Measurements from ENCODE around the gene GTF2A1L.

Gene GTF2A1L

DNA sequence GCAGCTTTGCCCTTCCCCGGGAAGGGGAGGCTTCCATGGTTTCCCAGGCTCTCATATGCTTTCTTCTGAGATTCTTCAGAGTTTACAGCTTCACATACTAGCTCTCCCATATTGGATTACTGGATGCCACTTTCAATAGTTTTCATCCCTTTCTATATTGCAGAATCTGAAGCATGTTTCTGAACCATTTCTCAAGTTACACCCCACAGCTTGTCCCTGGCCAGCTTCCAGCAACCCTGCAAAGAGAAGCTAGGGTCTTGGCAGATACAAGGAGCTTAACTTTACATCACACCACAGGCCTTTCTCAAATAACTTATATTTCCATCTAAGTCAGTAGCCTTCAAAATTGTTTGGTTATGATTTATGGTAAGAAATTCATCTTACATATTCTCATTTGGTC lies 98.3 kb downstream of the GTF2A1L start:
- DNase-seq (ENCODE audit: low read depth): peak; percentile 19
- TF ChIP-seq, protein P1, sequence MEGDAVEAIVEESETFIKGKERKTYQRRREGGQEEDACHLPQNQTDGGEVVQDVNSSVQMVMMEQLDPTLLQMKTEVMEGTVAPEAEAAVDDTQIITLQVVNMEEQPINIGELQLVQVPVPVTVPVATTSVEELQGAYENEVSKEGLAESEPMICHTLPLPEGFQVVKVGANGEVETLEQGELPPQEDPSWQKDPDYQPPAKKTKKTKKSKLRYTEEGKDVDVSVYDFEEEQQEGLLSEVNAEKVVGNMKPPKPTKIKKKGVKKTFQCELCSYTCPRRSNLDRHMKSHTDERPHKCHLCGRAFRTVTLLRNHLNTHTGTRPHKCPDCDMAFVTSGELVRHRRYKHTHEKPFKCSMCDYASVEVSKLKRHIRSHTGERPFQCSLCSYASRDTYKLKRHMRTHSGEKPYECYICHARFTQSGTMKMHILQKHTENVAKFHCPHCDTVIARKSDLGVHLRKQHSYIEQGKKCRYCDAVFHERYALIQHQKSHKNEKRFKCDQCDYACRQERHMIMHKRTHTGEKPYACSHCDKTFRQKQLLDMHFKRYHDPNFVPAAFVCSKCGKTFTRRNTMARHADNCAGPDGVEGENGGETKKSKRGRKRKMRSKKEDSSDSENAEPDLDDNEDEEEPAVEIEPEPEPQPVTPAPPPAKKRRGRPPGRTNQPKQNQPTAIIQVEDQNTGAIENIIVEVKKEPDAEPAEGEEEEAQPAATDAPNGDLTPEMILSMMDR (conservative IDR thresholded peaks at IDR 0.05; ENCODE audit: control insufficient read depth, insufficient read depth, low read depth, low read length): no peak
- no peak overlapping the region for H3K4me3 ChIP-seq (ENCODE audit: control insufficient read depth, low read depth, low read length)

DNA sequence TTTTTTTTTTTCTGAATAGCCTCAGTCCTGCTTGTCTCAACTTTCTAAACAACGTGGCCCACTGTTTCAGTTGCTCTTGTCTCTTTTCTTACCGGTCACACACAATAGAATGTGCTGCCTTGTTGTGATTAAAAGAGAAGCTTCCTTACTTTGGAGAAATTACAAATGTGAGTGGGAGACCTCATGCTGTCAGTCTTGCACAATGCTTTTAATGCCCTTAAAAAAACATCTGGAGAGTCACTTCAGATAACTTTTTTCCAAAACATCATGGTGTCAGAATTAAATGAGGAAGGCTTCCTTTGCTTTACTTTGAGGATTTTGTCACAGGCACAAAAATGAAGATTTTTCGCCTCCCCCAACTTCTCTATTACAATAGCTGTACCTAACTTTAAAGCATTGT lies 100.2 kb downstream of the GTF2A1L start:
- no peak overlapping the region for H3K4me3 ChIP-seq (ENCODE audit: control insufficient read depth, low read depth, low read length)
- peak; percentile 29 for DNase-seq (ENCODE audit: low read depth)
- TF ChIP-seq, protein P1 (conservative IDR thresholded peaks at IDR 0.05; ENCODE audit: control insufficient read depth, insufficient read depth, low read depth, low read length): no peak

DNA sequence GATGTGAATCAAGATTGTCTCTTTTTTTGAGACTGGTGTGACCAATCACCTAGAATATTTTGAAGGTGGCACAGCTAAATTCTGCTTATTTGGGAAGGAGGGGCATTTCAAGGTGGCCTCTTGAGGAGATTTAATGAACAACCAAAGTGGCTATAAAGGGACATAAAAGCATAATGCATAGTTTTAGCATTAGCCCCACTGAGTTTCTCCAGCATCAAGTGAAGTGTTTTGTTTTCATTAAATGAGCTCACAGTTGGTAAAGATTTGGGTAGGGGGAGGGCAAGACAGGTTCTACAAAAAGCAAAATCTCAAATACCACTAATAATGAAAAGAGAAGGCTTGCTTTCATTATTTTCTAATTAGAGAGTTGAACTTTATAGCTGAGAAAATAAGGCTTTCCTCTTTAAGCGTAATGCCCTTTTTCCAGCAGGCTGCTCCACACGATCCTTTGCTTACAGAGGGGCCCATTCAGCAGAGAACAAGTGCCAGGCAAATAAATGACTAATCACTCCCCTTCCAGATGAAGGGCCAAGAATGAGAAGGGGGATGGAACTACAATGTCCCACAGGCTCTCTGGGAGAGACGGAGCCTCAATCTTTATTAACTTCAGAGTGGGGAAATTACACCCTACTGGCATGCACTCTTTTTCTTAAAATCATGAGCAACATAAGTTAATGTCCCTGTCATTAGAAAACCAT lies 102.0 kb downstream of the GTF2A1L start:
- DNase-seq (ENCODE audit: low read depth): no peak
- TF ChIP-seq, protein P1 (conservative IDR thresholded peaks at IDR 0.05; ENCODE audit: control insufficient read depth, insufficient read depth, low read depth, low read length): no peak
- H3K4me3 ChIP-seq (ENCODE audit: control insufficient read depth, low read depth, low read length): no peak overlapping the region

DNA sequence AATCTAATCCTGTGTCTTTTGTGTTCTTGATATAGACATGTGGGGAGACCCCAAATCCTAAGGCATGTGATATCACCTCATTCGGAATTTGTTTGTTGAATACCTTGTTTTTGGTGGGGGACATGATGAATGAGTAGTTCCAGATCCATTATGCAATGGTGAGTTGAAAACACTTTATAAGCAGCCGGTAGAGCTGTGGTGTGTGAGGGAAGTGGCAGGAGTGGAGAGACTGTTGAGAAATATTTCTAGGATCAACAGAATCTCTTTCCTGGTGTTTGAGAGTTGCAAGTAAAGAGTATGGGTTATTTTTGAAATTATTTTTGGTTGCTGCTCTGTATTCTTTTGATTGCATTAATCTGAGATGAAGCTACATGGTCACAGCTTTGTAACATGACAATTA lies 103.5 kb downstream of the GTF2A1L start:
- no peak for DNase-seq (ENCODE audit: low read depth)
- H3K4me3 ChIP-seq (ENCODE audit: control insufficient read depth, low read depth, low read length): no peak overlapping the region
- TF ChIP-seq, protein P1 (conservative IDR thresholded peaks at IDR 0.05; ENCODE audit: control insufficient read depth, insufficient read depth, low read depth, low read length): no peak

DNA sequence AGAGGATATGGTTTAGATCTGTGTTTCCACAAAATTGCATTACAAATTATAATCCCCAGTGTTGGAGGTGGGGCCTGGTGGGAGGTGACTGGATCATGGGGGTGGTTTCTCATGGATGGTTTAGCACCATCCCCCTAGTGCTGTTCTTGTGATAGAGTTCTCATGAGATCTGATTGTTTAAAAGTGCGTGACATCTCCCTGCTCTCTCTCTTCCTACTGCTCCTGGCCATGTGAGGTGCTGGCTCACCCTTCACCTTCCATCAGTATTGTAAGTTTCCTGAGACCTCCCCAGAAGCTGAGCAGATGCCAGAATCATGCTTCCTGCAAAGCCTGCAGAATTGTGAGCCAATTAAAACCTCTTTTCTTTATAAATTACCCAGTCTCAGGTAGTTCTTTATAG lies 104.7 kb downstream of the GTF2A1L start:
- no peak overlapping the region for H3K4me3 ChIP-seq (ENCODE audit: control insufficient read depth, low read depth, low read length)
- TF ChIP-seq, protein P1 (conservative IDR thresholded peaks at IDR 0.05; ENCODE audit: control insufficient read depth, insufficient read depth, low read depth, low read length): no peak
- no peak for DNase-seq (ENCODE audit: low read depth)

DNA sequence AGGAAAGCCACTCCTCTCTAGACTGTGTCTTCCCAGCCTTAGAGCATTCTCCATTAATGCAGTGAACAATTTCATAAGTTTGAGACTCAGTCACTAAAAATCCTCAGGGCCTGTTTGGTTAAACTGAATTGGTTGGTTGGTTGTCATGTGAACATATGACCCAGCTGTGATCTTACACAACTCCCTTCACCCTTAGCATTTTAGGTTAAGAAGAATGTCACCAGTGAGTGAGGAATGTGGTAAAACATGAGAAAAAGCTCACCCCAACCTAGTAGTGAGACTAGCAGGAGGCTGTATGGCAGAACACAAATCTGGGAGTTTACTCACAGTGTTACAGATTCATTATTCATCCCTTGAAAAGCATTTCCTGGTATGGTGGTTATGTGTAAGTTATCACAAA lies 105.5 kb downstream of the GTF2A1L start:
- peak; percentile 83 for DNase-seq (ENCODE audit: low read depth)
- TF ChIP-seq, protein P1 (conservative IDR thresholded peaks at IDR 0.05; ENCODE audit: control insufficient read depth, insufficient read depth, low read depth, low read length): no peak
- no peak overlapping the region for H3K4me3 ChIP-seq (ENCODE audit: control insufficient read depth, low read depth, low read length)
